ENCODE measurements around the gene ELOVL7. TPM values are rescaled to one million over a fixed set of nuclear protein-coding genes. Genes with fewer than 3 reads are reported as not detected.
"Not testable (repeated sequence)": the region's sequence is repeated elsewhere in the genome, so short reads cannot be mapped to it uniquely, and the experiment has no call there.

ELOVL7 gene
- 1 to 10 TPM; 1.8 to 5.0 (median 3.9) TPM for polyA plus RNA-seq (ENCODE audit: insufficient read depth in 1 of 5, insufficient read length in 5 of 5, low replicate concordance in 1 of 5)
- long read RNA-seq, donor 1 = 0 reads
- long read RNA-seq, donor 2 = 0 reads
- long read RNA-seq, donor 3 = 0 reads
- long read RNA-seq, donor 4, partial matches to known transcripts = 0 of 1 reads
- long read RNA-seq, donor 4, other reads (novel, unspliced or antisense) = 0 of 1 reads
- long read RNA-seq, donor 5 = 0 reads
- long read RNA-seq, donor 6 = 0 reads
- long read RNA-seq, donor 7, partial matches to known transcripts = 0 of 1 reads
- long read RNA-seq, donor 7, other reads (novel, unspliced or antisense) = 0 of 1 reads
- long read RNA-seq, donor 8 = 0 reads

- DNase-seq = peak; percentile 53 to 68
These were observed at the start of gene ELOVL7 for GRCh38 chr5:60843936-60844905. TSS of gene ELOVL7 (minus strand) at chr5:60844269. CDS start at chr5:60787397, 56,872 bp downstream.

- DNase-seq = no peak
These were observed 49.5 kb upstream of the ELOVL7 start for GRCh38 chr5:60893521-60893920.

GRCh38 chr5:60891667-60892066 is 47.6 kb upstream of the ELOVL7 start:
- DNase-seq = no peak

GRCh38 chr5:60888359-60889061 is 44.4 kb upstream of the ELOVL7 start:
- DNase-seq = no peak

- peak; percentile 8 to 15 for DNase-seq
These were observed 43.7 kb upstream of the ELOVL7 start for GRCh38 chr5:60887746-60888145.

GRCh38 chr5:60887096-60887495 is 43.0 kb upstream of the ELOVL7 start:
- DNase-seq = no peak

GRCh38 chr5:60886158-60886557 is 42.1 kb upstream of the ELOVL7 start:
- no peak for DNase-seq

- DNase-seq = no peak
These were observed 39.2 kb upstream of the ELOVL7 start for GRCh38 chr5:60883229-60883628.

GRCh38 chr5:60872892-60873291 is 28.8 kb upstream of the ELOVL7 start:
- DNase-seq = no peak

GRCh38 chr5:60870857-60871256 is 26.8 kb upstream of the ELOVL7 start:
- no peak for DNase-seq

GRCh38 chr5:60860572-60860971 is 16.5 kb upstream of the ELOVL7 start:
- DNase-seq = not testable (repeated sequence)

GRCh38 chr5:60856066-60856465 is 12.0 kb upstream of the ELOVL7 start:
- no peak for DNase-seq

GRCh38 chr5:60852940-60853339 is 8.9 kb upstream of the ELOVL7 start:
- no peak for DNase-seq

GRCh38 chr5:60852317-60852716 is 8.2 kb upstream of the ELOVL7 start:
- DNase-seq = no peak

GRCh38 chr5:60851626-60852025 is 7.6 kb upstream of the ELOVL7 start:
- DNase-seq = peak; percentile 31 to 42

- no peak for DNase-seq
These were observed 2.2 kb upstream of the ELOVL7 start for GRCh38 chr5:60846298-60846697.

- DNase-seq = peak in 1 of 2 donors; percentile 10
These were observed 608 bp downstream of the ELOVL7 start for GRCh38 chr5:60843386-60843935.

GRCh38 chr5:60842871-60843385 is 1.1 kb downstream of the ELOVL7 start:
- DNase-seq = no peak

GRCh38 chr5:60841361-60841760 is 2.7 kb downstream of the ELOVL7 start:
- no peak for DNase-seq

GRCh38 chr5:60836131-60836530 is 7.9 kb downstream of the ELOVL7 start:
- no peak for DNase-seq

GRCh38 chr5:60835554-60835953 is 8.5 kb downstream of the ELOVL7 start:
- DNase-seq = no peak
